GM12874 (cell line): Measurements from ENCODE around the gene TM4SF18.

Experiments used
- TF ChIP-seq, protein P1 (sequence below): IDR thresholded peaks from 2 replicates; pipeline ENCODE4 v1.5.1; 2011; ENCODE audit warnings: low read depth, mild to moderate bottlenecking, control low read depth, low read length, moderate library complexity; ENCODE audit not compliant: insufficient read depth

TM4SF18 gene

DNA sequence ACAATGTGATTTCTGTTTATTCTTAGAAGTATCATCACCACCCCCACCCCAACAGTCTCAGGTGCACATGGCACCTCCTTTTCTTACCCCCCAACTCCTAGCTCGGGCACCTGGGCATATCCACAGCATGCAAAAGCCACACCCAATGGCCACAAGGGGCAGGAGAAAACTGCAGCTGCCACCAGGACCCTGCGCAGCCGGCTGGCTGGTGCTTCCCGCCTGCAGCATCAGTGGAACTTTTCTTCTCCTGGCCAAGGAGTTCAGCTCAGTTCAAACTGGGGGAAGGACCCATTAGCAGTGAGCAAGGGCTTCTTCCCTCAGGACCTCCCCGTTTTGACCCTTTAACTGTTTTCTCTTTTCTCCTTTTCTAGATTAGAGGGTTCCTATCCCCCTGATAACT, 44.8 kb downstream of the TM4SF18 start:
- TF ChIP-seq, protein P1, sequence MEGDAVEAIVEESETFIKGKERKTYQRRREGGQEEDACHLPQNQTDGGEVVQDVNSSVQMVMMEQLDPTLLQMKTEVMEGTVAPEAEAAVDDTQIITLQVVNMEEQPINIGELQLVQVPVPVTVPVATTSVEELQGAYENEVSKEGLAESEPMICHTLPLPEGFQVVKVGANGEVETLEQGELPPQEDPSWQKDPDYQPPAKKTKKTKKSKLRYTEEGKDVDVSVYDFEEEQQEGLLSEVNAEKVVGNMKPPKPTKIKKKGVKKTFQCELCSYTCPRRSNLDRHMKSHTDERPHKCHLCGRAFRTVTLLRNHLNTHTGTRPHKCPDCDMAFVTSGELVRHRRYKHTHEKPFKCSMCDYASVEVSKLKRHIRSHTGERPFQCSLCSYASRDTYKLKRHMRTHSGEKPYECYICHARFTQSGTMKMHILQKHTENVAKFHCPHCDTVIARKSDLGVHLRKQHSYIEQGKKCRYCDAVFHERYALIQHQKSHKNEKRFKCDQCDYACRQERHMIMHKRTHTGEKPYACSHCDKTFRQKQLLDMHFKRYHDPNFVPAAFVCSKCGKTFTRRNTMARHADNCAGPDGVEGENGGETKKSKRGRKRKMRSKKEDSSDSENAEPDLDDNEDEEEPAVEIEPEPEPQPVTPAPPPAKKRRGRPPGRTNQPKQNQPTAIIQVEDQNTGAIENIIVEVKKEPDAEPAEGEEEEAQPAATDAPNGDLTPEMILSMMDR, result no peak

DNA sequence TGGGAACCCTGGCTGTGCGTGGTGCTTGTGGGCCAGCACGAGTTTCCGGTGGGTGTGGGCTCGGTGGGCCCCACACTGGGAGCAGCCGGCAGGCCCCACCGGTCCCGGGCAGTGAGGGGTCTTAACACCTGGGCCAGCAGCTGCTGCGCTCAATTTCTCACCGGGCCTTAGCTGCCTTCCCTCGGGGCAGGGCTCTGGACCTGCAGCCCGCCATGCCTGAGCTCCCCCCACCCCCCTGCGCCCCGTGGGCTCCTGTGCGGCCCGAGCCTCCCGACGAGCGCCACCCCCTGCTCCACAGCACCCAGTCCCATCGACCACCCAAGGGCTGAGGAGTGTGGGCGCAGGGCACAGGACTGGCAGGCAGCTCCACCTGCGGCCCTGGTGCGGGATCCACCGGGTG, 49.4 kb downstream of the TM4SF18 start:
- TF ChIP-seq, protein P1, result no peak

DNA sequence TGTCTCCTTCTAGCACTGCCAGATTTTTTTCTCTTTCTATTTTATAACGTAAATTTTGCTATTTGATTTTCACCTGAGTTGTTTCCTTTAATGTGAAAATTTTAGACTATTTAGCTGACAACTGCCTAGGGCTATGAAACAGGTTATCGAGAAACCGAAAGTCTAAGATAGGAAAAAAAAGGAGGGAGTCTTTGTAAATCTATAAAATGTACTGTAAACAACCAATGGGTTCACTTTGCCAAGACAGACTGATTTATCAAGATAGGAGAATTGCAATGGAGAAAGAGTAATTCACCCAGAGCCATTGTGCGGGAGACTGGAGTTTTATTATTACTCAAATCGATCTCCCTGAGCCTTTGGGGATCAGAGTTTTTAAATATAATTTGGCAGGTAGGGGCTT, 50.0 kb downstream of the TM4SF18 start:
- TF ChIP-seq, protein P1, result no peak

DNA sequence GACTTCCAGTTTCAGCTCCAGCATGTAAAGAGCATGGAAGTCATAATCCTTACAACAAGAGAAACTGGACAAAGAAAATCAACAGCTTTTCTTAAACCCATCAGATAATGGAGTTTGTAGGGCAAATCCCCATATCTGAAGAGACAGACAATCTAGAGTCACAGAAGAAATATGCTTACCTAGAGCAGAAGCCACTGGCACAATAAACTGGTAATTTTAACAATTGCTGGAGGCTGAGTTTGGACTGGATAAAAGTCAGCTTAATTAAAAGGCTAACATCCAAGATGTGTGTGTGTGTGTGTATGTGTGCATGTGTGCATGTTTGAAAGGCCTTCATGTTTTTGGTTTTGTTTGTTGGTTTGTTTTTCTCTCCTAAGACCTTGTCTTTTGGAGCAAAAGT, 50.6 kb downstream of the TM4SF18 start:
- TF ChIP-seq, protein P1, result no peak

DNA sequence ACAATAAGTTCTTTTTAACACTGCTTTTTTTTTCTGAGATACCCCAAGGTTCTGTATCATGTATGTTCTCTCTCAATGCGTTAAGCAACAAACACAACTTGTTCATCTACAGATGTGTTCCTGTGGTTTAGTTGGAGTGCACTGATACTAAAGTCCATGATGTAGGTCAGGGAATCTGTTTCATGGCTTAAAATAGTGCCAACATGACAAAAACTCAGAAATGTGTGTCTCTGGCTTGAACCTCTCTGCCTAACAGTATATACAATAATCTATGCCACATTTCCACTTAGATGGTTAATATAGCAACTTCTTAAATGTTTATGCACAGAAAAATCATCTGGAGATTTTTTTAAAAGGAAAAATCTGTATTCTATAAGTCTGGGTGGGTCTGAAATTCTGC, 51.1 kb downstream of the TM4SF18 start:
- TF ChIP-seq, protein P1, result no peak

DNA sequence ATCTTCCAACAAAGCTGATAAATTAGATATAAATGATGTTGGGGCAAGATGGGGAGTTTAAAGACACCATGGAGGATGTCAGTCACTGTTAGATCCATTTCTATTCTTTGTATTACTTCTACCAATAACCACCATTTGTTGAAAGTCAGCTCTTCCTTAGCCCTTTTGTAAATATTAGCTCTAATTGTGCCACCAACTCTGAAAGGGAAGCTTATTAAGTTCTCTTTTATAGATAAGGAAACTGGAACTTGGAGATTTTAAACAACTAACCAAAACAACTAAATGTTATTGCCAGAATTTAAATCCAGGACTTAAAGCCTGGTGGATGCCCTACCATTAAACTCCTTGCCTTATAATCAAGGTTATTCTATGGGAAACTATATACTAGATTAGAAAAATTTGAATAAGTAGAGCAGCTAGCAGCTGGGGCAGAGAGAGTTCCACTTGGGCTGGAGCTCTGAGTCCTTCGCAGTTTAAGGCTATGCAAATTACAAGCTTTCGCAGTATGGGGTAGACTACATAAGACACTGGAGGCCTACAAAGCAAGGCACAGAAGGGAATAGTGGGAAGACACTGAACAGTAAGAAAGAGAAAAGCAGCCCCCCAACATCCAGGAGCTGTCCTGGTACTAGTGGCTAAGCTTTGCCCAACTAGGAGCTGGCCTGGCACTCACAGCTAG, 52.6 kb downstream of the TM4SF18 start:
- TF ChIP-seq, protein P1, result no peak

DNA sequence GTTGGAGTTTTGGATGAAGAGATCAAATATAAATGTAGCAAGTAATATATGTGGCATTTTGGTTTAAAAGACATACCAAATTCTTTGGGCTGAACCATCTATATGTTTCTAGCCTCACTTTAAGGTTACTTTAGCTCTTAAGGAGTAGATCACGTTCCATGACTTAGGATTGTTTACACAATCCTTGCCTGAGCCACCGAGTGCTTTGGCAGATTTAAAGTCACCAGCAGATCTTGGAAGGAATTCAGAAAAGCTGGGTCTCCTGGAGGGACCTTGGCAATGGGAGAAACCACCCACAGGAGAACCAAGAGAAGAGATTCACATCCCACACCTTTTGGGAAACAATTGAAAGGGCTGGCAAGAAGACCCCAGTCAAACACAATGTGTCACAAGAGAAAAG, 54.5 kb downstream of the TM4SF18 start:
- TF ChIP-seq, protein P1, result no peak
